HEK293 (cell line): ENCODE results near the gene LYSMD2.

ENCODE experiments used
- BCL11A ChIP-seq: fragments of 450-650 bp; formaldehyde crosslinking; IDR thresholded peaks from 2 replicates; pipeline ENCODE4 v1.5.1; 2016; ENCODE audit warnings: low read depth, missing biosample characterization, missing genetic modification characterization
- KLF16 ChIP-seq: fragments of 450-650 bp; formaldehyde crosslinking; IDR thresholded peaks from 2 replicates; pipeline ENCODE4 v1.5.1; 2017; ENCODE audit warnings: missing biosample characterization, missing genetic modification characterization
- MEIS1 ChIP-seq: sonication (generic); formaldehyde crosslinking; IDR thresholded peaks from 2 replicates; pipeline ENCODE4 v1.8.1; 2022; ENCODE audit warnings: missing genetic modification reagents, mild to moderate bottlenecking, borderline replicate concordance
- MZF1 ChIP-seq: fragments of 450-650 bp; formaldehyde crosslinking; IDR thresholded peaks from 2 replicates; pipeline ENCODE4 v1.5.1; 2017; ENCODE audit warnings: missing biosample characterization, missing genetic modification characterization, borderline replicate concordance
- OSR2 ChIP-seq: fragments of 450-650 bp; formaldehyde crosslinking; IDR thresholded peaks from 2 replicates; pipeline ENCODE4 v1.5.1; 2016; ENCODE audit warnings: missing biosample characterization, missing genetic modification characterization
- PRDM10 ChIP-seq: fragments of 450-650 bp; formaldehyde crosslinking; IDR thresholded peaks from 2 replicates; pipeline ENCODE4 v1.5.1; 2016; ENCODE audit warnings: missing biosample characterization, missing genetic modification characterization
- SALL2 ChIP-seq: fragments of 450-650 bp; formaldehyde crosslinking; IDR thresholded peaks from 2 replicates; pipeline ENCODE4 v1.5.0; 2017; ENCODE audit warnings: missing biosample characterization, mild to moderate bottlenecking, missing genetic modification characterization, borderline replicate concordance
- YY1 ChIP-seq: fragments of 450-650 bp; formaldehyde crosslinking; IDR thresholded peaks from 2 replicates; pipeline ENCODE4 v1.5.1; 2018; ENCODE audit warnings: missing biosample characterization, missing genetic modification characterization
- ZBTB10 ChIP-seq: fragments of 450-650 bp; formaldehyde crosslinking; IDR thresholded peaks from 2 replicates; pipeline ENCODE4 v1.5.1; 2016; ENCODE audit warnings: missing biosample characterization, missing genetic modification characterization
- ZBTB17 ChIP-seq: fragments of 450-650 bp; formaldehyde crosslinking; IDR thresholded peaks from 2 replicates; pipeline ENCODE4 v1.5.1; 2016; ENCODE audit warnings: missing biosample characterization, missing genetic modification characterization
- ZBTB26 ChIP-seq: fragments of 450-650 bp; formaldehyde crosslinking; optimal IDR thresholded peaks from 2 replicates; pipeline ENCODE3; 2016; ENCODE audit warnings: missing biosample characterization, mild to moderate bottlenecking, missing genetic modification characterization
- ZEB2 ChIP-seq: fragments of 450-650 bp; formaldehyde crosslinking; IDR thresholded peaks from 2 replicates; pipeline ENCODE4 v1.5.1; 2016; ENCODE audit warnings: missing biosample characterization, missing genetic modification characterization
- ZFP37 ChIP-seq: fragments of 450-650 bp; formaldehyde crosslinking; IDR thresholded peaks from 2 replicates; pipeline ENCODE4 v1.5.1; 2016; ENCODE audit warnings: missing biosample characterization, missing genetic modification characterization
- ZFP69B ChIP-seq: fragments of 450-650 bp; formaldehyde crosslinking; IDR thresholded peaks from 2 replicates; pipeline ENCODE4 v1.5.1; 2016; ENCODE audit warnings: missing biosample characterization, missing genetic modification characterization
- ZNF114 ChIP-seq: fragments of 450-650 bp; formaldehyde crosslinking; IDR thresholded peaks from 2 replicates; pipeline ENCODE4 v1.5.0; 2017; ENCODE audit warnings: missing biosample characterization, missing genetic modification characterization
- ZNF132 ChIP-seq: fragments of 450-650 bp; formaldehyde crosslinking; IDR thresholded peaks from 2 replicates; pipeline ENCODE4 v1.5.1; 2017; ENCODE audit warnings: missing biosample characterization, missing genetic modification characterization, borderline replicate concordance
- ZNF157 ChIP-seq: fragments of 450-650 bp; formaldehyde crosslinking; IDR thresholded peaks from 2 replicates; pipeline ENCODE4 v1.5.1; 2016; ENCODE audit warnings: missing biosample characterization, missing genetic modification characterization
- ZNF16 ChIP-seq: fragments of 450-650 bp; formaldehyde crosslinking; IDR thresholded peaks from 2 replicates; pipeline ENCODE4 v1.5.1; 2016; ENCODE audit warnings: low read depth, missing biosample characterization, missing genetic modification characterization
- ZNF169 ChIP-seq: fragments of 450-650 bp; formaldehyde crosslinking; IDR thresholded peaks from 2 replicates; pipeline ENCODE4 v1.5.1; 2016; ENCODE audit warnings: missing biosample characterization, missing genetic modification characterization
- ZNF23 ChIP-seq: fragments of 450-650 bp; formaldehyde crosslinking; IDR thresholded peaks from 2 replicates; pipeline ENCODE4 v1.5.1; 2016; ENCODE audit warnings: missing biosample characterization, missing genetic modification characterization, borderline replicate concordance
- ZNF24 ChIP-seq: fragments of 450-650 bp; formaldehyde crosslinking; IDR thresholded peaks from 2 replicates; pipeline ENCODE4 v1.5.1; 2016; ENCODE audit warnings: missing biosample characterization, missing genetic modification characterization
- ZNF248 ChIP-seq: fragments of 450-650 bp; formaldehyde crosslinking; IDR thresholded peaks from 2 replicates; pipeline ENCODE4 v1.5.1; 2017; ENCODE audit warnings: missing biosample characterization, missing genetic modification characterization
- ZNF324 ChIP-seq: fragments of 450-650 bp; formaldehyde crosslinking; IDR thresholded peaks from 2 replicates; pipeline ENCODE4 v1.5.1; 2016; ENCODE audit warnings: missing biosample characterization, missing genetic modification characterization
- ZNF426 ChIP-seq: fragments of 450-650 bp; formaldehyde crosslinking; IDR thresholded peaks from 2 replicates; pipeline ENCODE4 v1.5.1; 2017; ENCODE audit warnings: missing biosample characterization, missing genetic modification characterization, mild to moderate bottlenecking, inconsistent platforms, moderate library complexity
- ZNF510 ChIP-seq: fragments of 450-650 bp; formaldehyde crosslinking; IDR thresholded peaks from 2 replicates; pipeline ENCODE4 v1.5.1; 2018; ENCODE audit warnings: mild to moderate bottlenecking, missing genetic modification characterization, missing biosample characterization; ENCODE audit not compliant: insufficient replicate concordance
- ZNF530 ChIP-seq: fragments of 450-650 bp; formaldehyde crosslinking; IDR thresholded peaks from 2 replicates; pipeline ENCODE4 v1.5.1; 2016; ENCODE audit warnings: low read depth, missing biosample characterization, missing genetic modification characterization
- ZNF560 ChIP-seq: fragments of 450-650 bp; formaldehyde crosslinking; IDR thresholded peaks from 2 replicates; pipeline ENCODE4 v1.5.1; 2017; ENCODE audit warnings: missing biosample characterization, missing genetic modification characterization, borderline replicate concordance
- ZNF670 ChIP-seq: fragments of 450-650 bp; formaldehyde crosslinking; IDR thresholded peaks from 2 replicates; pipeline ENCODE4 v1.5.1; 2016; ENCODE audit warnings: missing biosample characterization, missing genetic modification characterization, low read depth
- ZNF677 ChIP-seq: fragments of 450-650 bp; IDR thresholded peaks from 2 replicates; pipeline ENCODE4 v1.5.0; 2018; ENCODE audit warnings: missing biosample characterization, mild to moderate bottlenecking, missing genetic modification characterization, moderate library complexity
- ZNF792 ChIP-seq: fragments of 450-650 bp; formaldehyde crosslinking; IDR thresholded peaks from 2 replicates; pipeline ENCODE4 v1.5.1; 2016; ENCODE audit warnings: missing biosample characterization, missing genetic modification characterization
- ZNF837 ChIP-seq: fragments of 450-650 bp; formaldehyde crosslinking; IDR thresholded peaks from 2 replicates; pipeline ENCODE4 v1.5.1; 2016; ENCODE audit warnings: missing biosample characterization, missing genetic modification characterization
- TF ChIP-seq, protein P1 (sequence below): fragments of 450-650 bp; formaldehyde crosslinking; IDR thresholded peaks from 2 replicates; pipeline ENCODE4 v1.5.1; 2017; ENCODE audit warnings: missing biosample characterization, missing genetic modification characterization

Gene LYSMD2

DNA sequence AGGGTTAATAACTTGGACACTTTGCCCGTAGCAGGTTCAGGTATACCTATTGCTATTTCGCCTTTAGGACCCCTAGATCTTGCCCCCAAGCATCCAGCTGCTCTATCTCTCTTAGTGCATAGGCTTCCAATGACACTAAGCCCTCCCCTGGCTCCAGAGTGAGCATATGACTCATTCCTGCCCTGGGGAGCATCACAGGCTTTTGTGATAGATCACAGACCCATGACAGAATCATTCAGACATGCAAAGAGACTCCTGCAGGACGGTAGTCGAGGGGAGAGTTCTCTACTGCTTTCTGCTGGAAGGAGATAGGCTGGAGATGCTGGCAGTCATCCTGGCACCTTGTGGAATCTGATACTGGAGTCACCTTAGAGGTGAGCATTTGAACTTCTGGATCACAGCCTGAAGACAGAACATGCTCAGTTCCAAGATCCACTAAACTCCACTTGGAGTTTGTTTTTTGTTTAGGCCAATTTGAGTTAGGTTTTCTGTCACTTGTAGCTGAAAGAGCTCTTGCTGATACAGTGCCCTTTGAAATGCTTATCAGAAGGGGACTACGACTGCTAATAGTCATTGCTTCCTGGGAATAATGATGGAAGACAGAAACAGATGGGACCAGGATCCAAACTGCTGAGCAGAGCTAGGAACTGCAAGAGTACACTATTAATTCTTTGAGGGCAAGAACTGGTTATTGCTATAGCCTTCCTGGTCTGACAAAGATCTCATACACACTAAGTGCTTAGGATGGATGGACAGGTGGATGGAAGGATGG lies 11.0 kb downstream of the LYSMD2 start (continued):
- TF ChIP-seq, protein P1, sequence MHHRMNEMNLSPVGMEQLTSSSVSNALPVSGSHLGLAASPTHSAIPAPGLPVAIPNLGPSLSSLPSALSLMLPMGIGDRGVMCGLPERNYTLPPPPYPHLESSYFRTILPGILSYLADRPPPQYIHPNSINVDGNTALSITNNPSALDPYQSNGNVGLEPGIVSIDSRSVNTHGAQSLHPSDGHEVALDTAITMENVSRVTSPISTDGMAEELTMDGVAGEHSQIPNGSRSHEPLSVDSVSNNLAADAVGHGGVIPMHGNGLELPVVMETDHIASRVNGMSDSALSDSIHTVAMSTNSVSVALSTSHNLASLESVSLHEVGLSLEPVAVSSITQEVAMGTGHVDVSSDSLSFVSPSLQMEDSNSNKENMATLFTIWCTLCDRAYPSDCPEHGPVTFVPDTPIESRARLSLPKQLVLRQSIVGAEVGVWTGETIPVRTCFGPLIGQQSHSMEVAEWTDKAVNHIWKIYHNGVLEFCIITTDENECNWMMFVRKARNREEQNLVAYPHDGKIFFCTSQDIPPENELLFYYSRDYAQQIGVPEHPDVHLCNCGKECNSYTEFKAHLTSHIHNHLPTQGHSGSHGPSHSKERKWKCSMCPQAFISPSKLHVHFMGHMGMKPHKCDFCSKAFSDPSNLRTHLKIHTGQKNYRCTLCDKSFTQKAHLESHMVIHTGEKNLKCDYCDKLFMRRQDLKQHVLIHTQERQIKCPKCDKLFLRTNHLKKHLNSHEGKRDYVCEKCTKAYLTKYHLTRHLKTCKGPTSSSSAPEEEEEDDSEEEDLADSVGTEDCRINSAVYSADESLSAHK (tag by site-specific recombination), result no peak
- no peak for TF ChIP-seq ZNF510 (tag by site-specific recombination)
- peak; percentile 88 for TF ChIP-seq ZBTB17 (tag by site-specific recombination)
- TF ChIP-seq ZNF24 (tag by site-specific recombination), result no peak
- no peak for TF ChIP-seq KLF16 (tag by site-specific recombination)
- TF ChIP-seq ZNF837, result no peak
- TF ChIP-seq ZNF560 (tag by site-specific recombination), result no peak
- no peak for TF ChIP-seq ZNF16 (tag by site-specific recombination)
- TF ChIP-seq ZNF114 (tag by site-specific recombination), result no peak
- TF ChIP-seq ZEB2 (tag by site-specific recombination), result peak; percentile 47; the same call in 1 of the 2 replicates
- TF ChIP-seq ZNF426 (tag by site-specific recombination), result no peak
- no peak for TF ChIP-seq ZNF23 (tag by site-specific recombination)
- TF ChIP-seq ZNF132 (tag by site-specific recombination), result no peak
- TF ChIP-seq ZNF670 (tag by site-specific recombination), result no peak
- no peak for TF ChIP-seq ZFP69B (tag by site-specific recombination)
- no peak for TF ChIP-seq MZF1
- TF ChIP-seq ZNF248 (tag by site-specific recombination), result no peak
- TF ChIP-seq MEIS1, result no peak
- TF ChIP-seq PRDM10 (tag by site-specific recombination), result no peak
- TF ChIP-seq ZNF677 (tag by site-specific recombination), result no peak
- TF ChIP-seq ZNF530 (tag by site-specific recombination), result no peak
- TF ChIP-seq BCL11A, result no peak
- TF ChIP-seq ZNF157 (tag by site-specific recombination), result no peak
- no peak for TF ChIP-seq ZBTB26
- TF ChIP-seq SALL2, result no peak
- TF ChIP-seq ZNF169 (tag by site-specific recombination), result no peak
- TF ChIP-seq YY1 (tag by site-specific recombination), result no peak
- TF ChIP-seq OSR2 (tag by site-specific recombination), result peak; percentile 87
- no peak for TF ChIP-seq ZBTB10 (tag by site-specific recombination)
- TF ChIP-seq ZFP37 (tag by site-specific recombination), result no peak
- TF ChIP-seq ZNF324 (tag by site-specific recombination), result no peak
- TF ChIP-seq ZNF792, result no peak
